Trophoblast cell (in vitro differentiated cells and primary cell): ENCODE data around the gene CBFB.
A peak's percentile ranks its signal among the peaks of the same experiment; 100 is the strongest.

Experiments
- DNase-seq, 2 donors: peaks; one replicate each; pipeline ENCODE4 v3.0.0-alpha.2; 2016
- H2AFZ ChIP-seq: 2 replicates; pipeline ENCODE4 v1.6.1; 2013; ENCODE audit warnings: low read length, moderate library complexity, mild to moderate bottlenecking; ENCODE audit not compliant: insufficient read depth, poor library complexity
- H2AK5ac ChIP-seq: 2 replicates; pipeline ENCODE4 v1.6.1; 2013; ENCODE audit warnings: mild to moderate bottlenecking, low read length
- H2BK120ac ChIP-seq: 2 replicates; pipeline ENCODE4 v1.6.1; 2013; ENCODE audit warnings: low read length, mild to moderate bottlenecking, moderate library complexity; ENCODE audit not compliant: insufficient read depth, poor library complexity
- H2BK12ac ChIP-seq: 2 replicates; pipeline ENCODE4 v1.6.1; 2013; ENCODE audit warnings: mild to moderate bottlenecking, low read length, moderate library complexity
- H2BK5ac ChIP-seq: 2 replicates; pipeline ENCODE4 v1.6.1; 2013; ENCODE audit warnings: low read length, low read depth, moderate library complexity, mild to moderate bottlenecking; ENCODE audit not compliant: poor library complexity
- H3K14ac ChIP-seq: 2 replicates; pipeline ENCODE4 v1.6.1; 2013; ENCODE audit warnings: mild to moderate bottlenecking, low read length
- H3K18ac ChIP-seq: 2 replicates; pipeline ENCODE4 v1.6.1; 2013; ENCODE audit warnings: mild to moderate bottlenecking, low read length
- H3K23ac ChIP-seq: 2 replicates; pipeline ENCODE4 v1.6.1; 2013; ENCODE audit warnings: low read length
- H3K27ac ChIP-seq: 2 replicates; pipeline ENCODE4 v1.5.1; 2013; ENCODE audit warnings: low read depth, mild to moderate bottlenecking, inconsistent platforms, low read length, moderate library complexity
- H3K27me3 ChIP-seq: 2 replicates; pipeline ENCODE4 v1.6.1; 2013; ENCODE audit warnings: inconsistent platforms, mild to moderate bottlenecking, low read length, moderate library complexity; ENCODE audit not compliant: insufficient read depth
- H3K36me3 ChIP-seq, 2 experiments: 1 replicate in 1 of 2; 2 replicates in 1 of 2; pipeline ENCODE4 v1.6.1; 2013; ENCODE audit warnings: low read length in 2 of 2, mild to moderate bottlenecking in 2 of 2, moderate library complexity in 1 of 2; ENCODE audit not compliant: insufficient read depth in 2 of 2, control insufficient read depth in 1 of 2
- H3K4ac ChIP-seq: 2 replicates; pipeline ENCODE4 v1.6.1; 2013; ENCODE audit warnings: low read depth, mild to moderate bottlenecking, low read length, moderate library complexity
- H3K4me1 ChIP-seq, 2 experiments: 1 replicate in 1 of 2; 2 replicates in 1 of 2; pipeline ENCODE4 v1.6.1; 2013; ENCODE audit warnings: low read length in 2 of 2, mild to moderate bottlenecking in 2 of 2, moderate library complexity in 1 of 2; ENCODE audit not compliant: insufficient read depth in 2 of 2, control insufficient read depth in 1 of 2
- H3K4me2 ChIP-seq: 2 replicates; pipeline ENCODE4 v1.6.1; 2013; ENCODE audit warnings: inconsistent platforms, mild to moderate bottlenecking, low read length, moderate library complexity
- H3K4me3 ChIP-seq: 2 replicates; pipeline ENCODE4 v1.5.1; 2013; ENCODE audit warnings: mild to moderate bottlenecking, low read depth, low read length, inconsistent platforms
- H3K79me1 ChIP-seq: one replicate; pipeline ENCODE4 v1.6.1; 2013; ENCODE audit warnings: low read length
- H3K79me2 ChIP-seq: 2 replicates; pipeline ENCODE4 v1.6.1; 2013; ENCODE audit warnings: low read length, mild to moderate bottlenecking; ENCODE audit not compliant: control insufficient read depth, insufficient read depth, poor library complexity
- H3K9ac ChIP-seq: 2 replicates; pipeline ENCODE4 v1.6.1; 2013; ENCODE audit warnings: mild to moderate bottlenecking, low read length
- H3K9me3 ChIP-seq: 2 replicates; pipeline ENCODE4 v1.6.1; 2013; ENCODE audit warnings: low read depth, mild to moderate bottlenecking, control low read depth, inconsistent platforms, low read length; ENCODE audit not compliant: insufficient read depth
- H4K12ac ChIP-seq: 2 replicates; pipeline ENCODE4 v1.6.1; 2013; ENCODE audit warnings: low read depth, mild to moderate bottlenecking, low read length, moderate library complexity
- H4K8ac ChIP-seq: 2 replicates; pipeline ENCODE4 v1.6.1; 2013; ENCODE audit warnings: low read depth, mild to moderate bottlenecking, low read length, moderate library complexity
- H4K91ac ChIP-seq: one replicate; pipeline ENCODE4 v1.6.1; 2013; ENCODE audit warnings: low read depth, mild to moderate bottlenecking, low read length, moderate library complexity
- WGBS: extraction: QIAGEN DNeasy Blood & Tissue Kit; methylation state at CpG from one replicate; pipeline ENCODE4 v1.1.7; 2013; ENCODE audit warnings: missing lambda C conversion rate; ENCODE audit not compliant: insufficient read length, insufficient coverage; ENCODE audit errors: extremely low coverage; 5-methylcytosine and 5-hydroxymethylcytosine counted together

Gene CBFB

DNA sequence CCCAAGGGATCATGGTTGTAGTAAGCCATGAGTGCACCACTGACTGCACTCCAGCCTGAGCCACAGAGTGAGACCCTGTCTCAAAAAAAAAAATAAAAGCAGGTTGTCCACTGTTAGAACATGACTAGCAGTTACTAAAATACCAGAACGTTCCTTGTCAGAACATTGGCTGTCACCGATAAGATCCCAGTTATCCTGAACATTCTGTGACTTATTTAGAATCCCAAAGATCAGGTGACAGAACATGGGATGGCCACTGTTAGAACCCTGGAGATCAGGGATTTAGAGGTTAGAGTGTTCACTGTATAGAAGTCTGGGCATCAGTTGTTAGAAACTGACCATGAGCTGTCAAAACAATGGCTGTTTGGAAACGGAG lies 32.0 kb upstream of the CBFB start:
- Histone ChIP-seq H3K14ac (no peak overlapping the region), H2BK5ac (no peak overlapping the region), H3K27ac (no peak overlapping the region), H2AFZ (no peak overlapping the region), H3K4me1 (peaks cover 10% of the 10 kb centered on the region in 2 experiments), H3K9me3 (peaks cover 1% of the 10 kb centered on the region), H4K91ac (no peak overlapping the region), H3K4me2 (no peak overlapping the region), H4K12ac (no peak overlapping the region), H3K23ac (no peak overlapping the region), H2AK5ac (no peak overlapping the region), H2BK120ac (no peak overlapping the region), H3K4ac (no peak overlapping the region), H3K79me1 (no peaks in the 10 kb centered on the region), H3K27me3 (peaks cover 16% of the 10 kb centered on the region), H3K4me3 (no peak overlapping the region), H3K9ac (no peak overlapping the region), H3K18ac (no peak overlapping the region), H3K36me3 (no peaks in the 10 kb centered on the region), H4K8ac (no peak overlapping the region), H2BK12ac (no peak overlapping the region), H3K79me2 (no peaks in the 10 kb centered on the region)
- DNase-seq: no peak
- WGBS: no CpG with 5 or more reads among the region's 3 CpGs

DNA sequence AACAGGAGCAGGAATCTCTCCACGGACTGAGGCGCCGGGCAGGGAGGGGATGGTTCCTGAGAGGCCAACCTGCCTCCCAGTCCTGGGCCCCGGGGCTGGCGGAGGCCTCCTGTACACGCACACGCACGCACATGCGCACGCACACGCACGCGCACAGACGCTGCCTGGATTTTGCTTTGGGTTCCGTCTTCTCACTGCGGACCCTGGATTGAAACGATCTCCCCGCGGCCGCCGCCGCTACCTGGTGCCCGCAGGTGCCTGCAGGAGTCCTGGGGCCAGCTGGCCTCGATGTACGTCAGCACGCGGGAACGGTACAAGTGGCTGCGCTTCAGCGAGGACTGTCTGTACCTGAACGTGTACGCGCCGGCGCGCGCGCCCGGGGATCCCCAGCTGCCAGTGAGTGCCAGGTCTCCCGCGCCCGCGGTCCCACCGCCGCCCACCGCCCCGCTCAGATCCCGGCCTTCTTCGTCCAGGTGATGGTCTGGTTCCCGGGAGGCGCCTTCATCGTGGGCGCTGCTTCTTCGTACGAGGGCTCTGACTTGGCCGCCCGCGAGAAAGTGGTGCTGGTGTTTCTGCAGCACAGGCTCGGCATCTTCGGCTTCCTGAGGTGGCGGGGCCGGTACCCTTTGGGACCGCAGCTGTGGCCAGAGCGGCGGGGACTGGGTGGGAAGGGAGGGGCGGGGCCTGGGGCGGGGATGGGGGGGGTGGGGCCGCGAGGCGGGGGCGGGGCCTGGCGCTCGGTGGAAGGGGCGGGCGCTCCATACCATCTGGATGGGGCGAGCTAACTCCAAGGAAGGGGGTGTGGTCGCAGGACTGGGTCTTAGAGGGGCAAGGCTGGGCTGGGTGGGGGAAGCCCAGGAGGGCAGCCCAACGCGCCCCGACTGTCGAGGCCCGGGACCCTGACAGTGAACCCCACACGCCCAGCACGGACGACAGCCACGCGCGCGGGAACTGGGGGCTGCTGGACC lies 28.3 kb upstream of the CBFB start:
- no peaks in the 10 kb centered on the region for H3K79me1 ChIP-seq
- no peak overlapping the region for H3K9ac ChIP-seq
- H2BK5ac ChIP-seq: no peak overlapping the region
- H3K9me3 ChIP-seq: peaks cover 4% of the 10 kb centered on the region
- H2BK12ac ChIP-seq: no peak overlapping the region
- no peak overlapping the region for H2BK120ac ChIP-seq
- no CpG with 5 or more reads among the region's 89 CpGs for WGBS
- no peak overlapping the region for H4K91ac ChIP-seq
- no peak overlapping the region for H3K14ac ChIP-seq
- H3K4me3 ChIP-seq: peak overlapping the region; percentile 61
- no peak overlapping the region for H3K18ac ChIP-seq
- DNase-seq: peak; percentile 81 to 86
- H3K4ac ChIP-seq: no peak overlapping the region
- no peak overlapping the region for H3K23ac ChIP-seq
- no peaks in the 10 kb centered on the region for H3K36me3 ChIP-seq
- peak overlapping the region; percentile 68 for H3K4me2 ChIP-seq
- no peak overlapping the region for H3K27ac ChIP-seq
- no peak overlapping the region for H2AK5ac ChIP-seq
- H4K12ac ChIP-seq: no peak overlapping the region
- peaks cover 10% of the 10 kb centered on the region in 2 experiments for H3K4me1 ChIP-seq
- no peaks in the 10 kb centered on the region for H3K79me2 ChIP-seq
- peaks cover 16% of the 10 kb centered on the region for H3K27me3 ChIP-seq
- H2AFZ ChIP-seq: peak overlapping the region; percentile 25
- H4K8ac ChIP-seq: no peak overlapping the region

DNA sequence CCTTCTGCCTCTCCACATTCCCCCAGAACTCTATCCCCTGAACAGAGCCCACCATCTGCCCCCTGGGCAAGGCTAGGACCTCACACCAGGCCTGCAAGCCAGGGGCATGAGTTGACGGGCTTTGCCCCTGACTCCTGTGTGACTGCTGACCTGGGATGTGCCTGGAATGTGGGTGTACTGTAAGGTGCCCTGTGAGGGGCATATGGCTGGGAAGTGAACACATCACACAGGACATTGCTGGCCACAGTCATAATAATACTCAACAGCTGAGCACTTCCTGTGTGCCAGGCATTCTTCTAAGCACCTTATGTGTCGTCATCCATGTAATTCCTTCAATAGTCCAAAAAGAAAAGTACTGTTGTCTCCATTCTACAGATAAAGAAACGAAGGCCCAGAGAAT lies 27.2 kb upstream of the CBFB start:
- Histone ChIP-seq H3K14ac (no peak overlapping the region), H4K91ac (no peak overlapping the region), H3K79me1 (no peaks in the 10 kb centered on the region), H3K36me3 (no peaks in the 10 kb centered on the region), H3K4me1 (peaks cover 10 to 12% of the 10 kb centered on the region in 2 experiments), H3K27ac (no peak overlapping the region), H2AFZ (no peak overlapping the region), H3K9me3 (peaks cover 4% of the 10 kb centered on the region), H2BK120ac (no peak overlapping the region), H2BK12ac (no peak overlapping the region), H2AK5ac (no peak overlapping the region), H3K4ac (no peak overlapping the region), H3K9ac (peak overlapping the region; percentile 36), H4K12ac (no peak overlapping the region), H3K23ac (no peak overlapping the region), H3K4me2 (no peak overlapping the region), H3K27me3 (peaks cover 16% of the 10 kb centered on the region), H3K79me2 (no peaks in the 10 kb centered on the region), H3K18ac (no peak overlapping the region), H4K8ac (no peak overlapping the region), H2BK5ac (no peak overlapping the region), H3K4me3 (no peak overlapping the region)
- no CpG with 5 or more reads among the region's 3 CpGs for WGBS
- DNase-seq: no peak

DNA sequence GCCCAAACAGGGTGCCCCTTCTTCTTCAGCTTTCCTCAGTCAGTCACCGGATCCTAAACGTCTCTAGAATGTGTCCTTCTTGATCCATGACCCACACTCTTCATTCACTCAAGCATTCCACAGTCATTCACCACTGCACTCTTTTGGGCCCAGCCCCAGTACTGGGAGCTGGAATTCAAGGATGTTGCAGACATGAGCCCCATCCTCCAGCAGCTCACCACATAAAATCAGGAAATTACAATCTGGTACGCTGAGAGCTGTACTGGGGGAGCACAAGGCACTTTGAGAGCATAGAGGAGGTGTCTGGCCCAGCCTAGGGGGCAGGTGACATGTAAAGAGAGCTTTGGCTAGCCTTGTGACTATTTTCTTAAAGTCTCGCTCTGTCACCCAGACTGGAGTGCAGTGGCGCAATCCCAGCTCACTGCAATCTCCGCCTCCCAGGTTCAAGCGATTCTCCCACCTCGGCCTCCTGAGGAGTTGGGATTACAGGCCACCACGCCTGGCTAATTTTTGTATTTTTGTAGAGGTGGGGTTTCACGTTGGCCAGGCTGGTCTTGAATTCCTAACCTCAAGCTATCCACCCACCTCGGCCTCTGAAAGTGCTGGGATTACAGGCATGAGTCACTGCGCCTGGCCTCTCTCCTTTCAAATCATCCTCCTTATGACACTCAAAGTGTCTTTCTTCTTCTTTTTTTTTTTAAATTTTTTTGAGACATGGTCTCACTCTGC lies 21.9 kb upstream of the CBFB start:
- DNase-seq: peak; percentile 26 to 45
- H3K4me2 ChIP-seq: no peak overlapping the region
- no peaks in the 10 kb centered on the region for H3K36me3 ChIP-seq
- no CpG with 5 or more reads among the region's 12 CpGs for WGBS
- H3K14ac ChIP-seq: no peak overlapping the region
- no peaks in the 10 kb centered on the region for H3K79me2 ChIP-seq
- H4K12ac ChIP-seq: no peak overlapping the region
- no peak overlapping the region for H3K9ac ChIP-seq
- H3K9me3 ChIP-seq: peaks cover 2% of the 10 kb centered on the region
- H3K79me1 ChIP-seq: no peaks in the 10 kb centered on the region
- peaks cover 3 to 8% of the 10 kb centered on the region in 2 experiments for H3K4me1 ChIP-seq
- no peak overlapping the region for H3K27ac ChIP-seq
- no peak overlapping the region for H3K4me3 ChIP-seq
- H4K91ac ChIP-seq: no peak overlapping the region
- H3K23ac ChIP-seq: no peak overlapping the region
- no peak overlapping the region for H3K4ac ChIP-seq
- no peak overlapping the region for H2BK120ac ChIP-seq
- no peak overlapping the region for H4K8ac ChIP-seq
- H2BK5ac ChIP-seq: no peak overlapping the region
- no peak overlapping the region for H2BK12ac ChIP-seq
- H2AFZ ChIP-seq: no peak overlapping the region
- H2AK5ac ChIP-seq: no peak overlapping the region
- H3K27me3 ChIP-seq: no peaks in the 10 kb centered on the region
- no peak overlapping the region for H3K18ac ChIP-seq
